Naive B cell (primary cell): Measurements from ENCODE around the gene ZNRF2. TPM values are rescaled to one million over a fixed set of nuclear protein-coding genes. Genes with fewer than 3 reads are reported as not detected.

Experiments used
- ATAC-seq, 2 donors: fragments of 150-1000 bp; cut with Tn5 transposase; 2 replicates each; pipeline ENCODE4 v1.10.0; 2021; ENCODE audit warnings: low read depth in 2 of 2, mild to moderate bottlenecking in 2 of 2, moderate library complexity in 2 of 2
- DNase-seq: peaks from one replicate; pipeline ENCODE4 v3.0.0; 2022
- H3K27ac Mint-ChIP-seq, 6 donors: one replicate each; pipeline ENCODE4 v1.8.0; 2020 to 2022; ENCODE audit warnings: mild to moderate bottlenecking in 6 of 6, mixed read lengths in 6 of 6, moderate library complexity in 5 of 6, inconsistent platforms in 2 of 6
- H3K27me3 Mint-ChIP-seq, 3 donors: one replicate each; pipeline ENCODE4 v1.8.0; 2021 to 2022; ENCODE audit warnings: mixed read lengths in 3 of 3, mild to moderate bottlenecking in 1 of 3
- H3K36me3 Mint-ChIP-seq, 2 donors: one replicate each; pipeline ENCODE4 v1.8.0; 2020 to 2022; ENCODE audit warnings: mixed read lengths in 2 of 2, inconsistent platforms in 1 of 2, mild to moderate bottlenecking in 1 of 2
- H3K4me1 Mint-ChIP-seq, 3 donors: one replicate each; pipeline ENCODE4 v1.8.0; 2020 to 2022; ENCODE audit warnings: mixed read lengths in 3 of 3, inconsistent platforms in 1 of 3, mild to moderate bottlenecking in 1 of 3, moderate library complexity in 1 of 3
- H3K4me3 Mint-ChIP-seq, 8 donors: one replicate each; pipeline ENCODE4 v1.8.0; 2020 to 2022; ENCODE audit warnings: mild to moderate bottlenecking in 8 of 8, mixed read lengths in 8 of 8, moderate library complexity in 8 of 8, inconsistent platforms in 2 of 8
- H3K9me3 Mint-ChIP-seq, 7 donors: one replicate each; pipeline ENCODE4 v1.8.0; 2020 to 2022; ENCODE audit warnings: mixed read lengths in 7 of 7, mild to moderate bottlenecking in 5 of 7, inconsistent platforms in 2 of 7, moderate library complexity in 1 of 7
- polyA plus RNA-seq, 6 donors: library from polyadenylated mRNA; unstranded; fragments of 300-500 nt; fragmentation: Illumina TruSeq; gene quantifications; one replicate each; pipeline ENCODE4 v1.2.3, GENCODE V29; 2021; ENCODE audit warnings: low read depth in 6 of 6

The ZNRF2 gene
- polyA plus RNA-seq, 6 donors from 2014 or later = 0.84 to 7.7 (median 2.8) TPM

DNA sequence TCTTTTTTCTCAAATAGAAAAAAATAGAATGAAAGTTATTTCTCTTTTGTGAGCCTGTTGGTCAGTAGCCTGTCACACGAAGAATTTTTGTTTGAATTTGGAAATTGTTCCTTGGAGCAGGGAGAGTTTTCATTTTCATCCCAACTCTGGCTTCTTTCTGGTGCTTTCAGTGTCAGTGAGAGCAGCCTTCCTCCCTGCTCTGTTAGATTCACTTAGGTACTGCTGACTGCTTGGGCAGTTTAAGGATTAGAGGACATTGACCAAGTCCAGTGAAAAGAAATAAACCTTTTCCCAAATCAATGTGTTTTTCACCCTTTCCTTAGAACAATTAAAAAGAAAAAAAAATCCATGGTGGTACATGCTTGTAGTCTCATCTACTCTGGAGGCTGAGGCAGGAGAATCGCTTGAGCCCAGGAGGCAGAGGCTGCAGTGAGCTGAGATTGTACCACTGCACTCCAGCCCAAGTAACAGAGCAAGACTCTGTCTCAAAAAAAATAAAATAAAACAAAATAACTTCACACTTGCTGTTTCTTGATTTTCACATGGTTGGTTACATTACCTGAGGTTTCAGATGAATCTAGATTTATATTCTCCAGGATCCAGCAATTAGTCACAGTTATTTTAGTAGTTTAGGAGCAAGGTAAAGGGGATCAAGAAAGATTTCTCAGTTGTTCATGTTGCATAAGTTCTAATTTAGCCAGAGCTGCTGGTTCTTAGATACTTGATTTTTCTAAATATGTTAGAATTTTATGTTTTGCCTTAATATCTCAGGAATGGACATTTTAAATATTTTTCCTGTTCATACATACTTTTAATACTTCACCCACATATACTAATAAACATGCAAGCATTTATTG lies 63.1 kb downstream of the ZNRF2 start:
- no peak for DNase-seq
- peaks cover 47 to 72% (median 62%) of the 10 kb centered on the region in 3 donors for H3K4me1 Mint-ChIP-seq
- peak overlapping the region in 3 of 8 donors; percentile 26 to 55 (median 42) for H3K4me3 Mint-ChIP-seq
- H3K27ac Mint-ChIP-seq = peak overlapping the region in 5 of 6 donors; percentile 36 to 67 (median 57)
- no peak for ATAC-seq
- no peaks in the 10 kb centered on the region for H3K36me3 Mint-ChIP-seq
- no peaks in the 10 kb centered on the region for H3K27me3 Mint-ChIP-seq
- H3K9me3 Mint-ChIP-seq = peaks cover 0 to 5% (median 0%) of the 10 kb centered on the region in 7 donors

DNA sequence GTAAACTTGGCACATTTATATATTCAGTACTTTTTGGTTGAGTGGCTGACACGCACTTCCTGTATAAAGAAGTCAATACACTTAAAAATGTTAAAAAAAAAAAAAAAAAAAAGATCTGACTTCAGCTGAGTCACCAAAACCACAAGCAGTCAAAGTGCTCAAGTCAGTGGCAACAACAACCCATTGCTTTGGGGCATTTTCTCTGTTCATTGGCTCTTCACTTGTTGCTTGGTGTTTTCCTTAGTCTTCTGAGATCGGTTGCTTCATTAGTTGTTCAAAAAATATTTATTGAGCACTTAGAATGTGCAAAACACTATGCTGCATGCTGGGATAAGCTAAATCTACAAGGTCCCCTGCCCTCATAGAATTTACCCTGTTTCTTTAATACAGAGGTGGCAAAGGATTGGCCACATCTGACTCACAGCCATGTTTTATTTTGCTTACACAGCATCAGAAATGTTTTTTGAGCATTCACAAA lies 63.7 kb downstream of the ZNRF2 start:
- H3K9me3 Mint-ChIP-seq = peaks cover 0 to 5% (median 0%) of the 10 kb centered on the region in 7 donors
- peak overlapping the region; percentile 3 to 57 (median 32) for H3K27ac Mint-ChIP-seq
- peak overlapping the region in 3 of 8 donors; percentile 26 to 55 (median 42) for H3K4me3 Mint-ChIP-seq
- H3K27me3 Mint-ChIP-seq = no peaks in the 10 kb centered on the region
- H3K36me3 Mint-ChIP-seq = no peaks in the 10 kb centered on the region
- ATAC-seq (peak; percentile 80 to 82), DNase-seq (peak; percentile 39)
- peaks cover 50 to 69% (median 59%) of the 10 kb centered on the region in 3 donors for H3K4me1 Mint-ChIP-seq

- Mint-ChIP-seq H3K4me1 (peaks cover 50 to 59% (median 57%) of the 10 kb centered on the region in 3 donors), H3K36me3 (no peaks in the 10 kb centered on the region), H3K27ac (no peak overlapping the region), H3K9me3 (peaks cover 0 to 1% (median 0%) of the 10 kb centered on the region in 7 donors), H3K27me3 (no peaks in the 10 kb centered on the region), H3K4me3 (no peak overlapping the region)
- DNase-seq (no peak), ATAC-seq (no peak)
Measured at GRCh38 chr7:30349170-30349569, 64.8 kb downstream of the ZNRF2 start.

DNA sequence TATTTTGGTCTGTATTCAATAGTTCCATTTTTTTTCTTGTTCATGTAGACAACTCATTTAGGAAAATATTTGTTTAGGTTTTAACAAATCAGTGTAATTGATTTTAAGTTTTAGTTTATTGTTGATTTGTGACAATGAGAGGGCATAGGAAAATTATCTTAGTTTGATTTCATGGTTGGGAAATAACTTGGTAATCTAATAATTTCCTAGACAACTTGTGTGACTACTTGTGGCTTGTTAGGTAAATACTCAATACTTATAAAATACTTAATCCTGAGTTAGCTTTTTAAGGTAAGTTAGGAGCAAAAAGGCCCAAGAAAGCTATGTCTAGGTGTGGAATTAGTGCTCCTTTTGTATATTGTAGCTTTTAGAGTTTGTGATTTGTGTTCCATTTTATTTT lies 65.4 kb downstream of the ZNRF2 start:
- Mint-ChIP-seq H3K36me3 (no peaks in the 10 kb centered on the region), H3K9me3 (peaks cover 0 to 1% (median 0%) of the 10 kb centered on the region in 7 donors), H3K4me1 (peaks cover 44 to 52% (median 51%) of the 10 kb centered on the region in 3 donors), H3K27me3 (no peaks in the 10 kb centered on the region), H3K27ac (no peak overlapping the region), H3K4me3 (no peak overlapping the region)
- no peak for ATAC-seq
- no peak for DNase-seq

- peaks cover 32 to 41% (median 37%) of the 10 kb centered on the region in 3 donors for H3K4me1 Mint-ChIP-seq
- no peaks in the 10 kb centered on the region for H3K36me3 Mint-ChIP-seq
- no peak overlapping the region for H3K27ac Mint-ChIP-seq
- no peak for DNase-seq
- no peak overlapping the region for H3K4me3 Mint-ChIP-seq
- no peaks in the 10 kb centered on the region for H3K27me3 Mint-ChIP-seq
- ATAC-seq = no peak
- peaks cover 0 to 1% (median 0%) of the 10 kb centered on the region in 7 donors for H3K9me3 Mint-ChIP-seq
Measured at GRCh38 chr7:30351286-30351685, 66.9 kb downstream of the ZNRF2 start.

GRCh38 chr7:30351724-30352123 lies 67.3 kb downstream of the ZNRF2 start:
- peak overlapping the region in 1 of 6 donors; percentile 0 for H3K27ac Mint-ChIP-seq
- no peaks in the 10 kb centered on the region for H3K36me3 Mint-ChIP-seq
- H3K4me1 Mint-ChIP-seq = peaks cover 28 to 37% (median 33%) of the 10 kb centered on the region in 3 donors
- H3K4me3 Mint-ChIP-seq = no peak overlapping the region
- H3K27me3 Mint-ChIP-seq = no peaks in the 10 kb centered on the region
- H3K9me3 Mint-ChIP-seq = peaks cover 0 to 1% (median 0%) of the 10 kb centered on the region in 7 donors
- no peak for ATAC-seq
- no peak for DNase-seq

DNA sequence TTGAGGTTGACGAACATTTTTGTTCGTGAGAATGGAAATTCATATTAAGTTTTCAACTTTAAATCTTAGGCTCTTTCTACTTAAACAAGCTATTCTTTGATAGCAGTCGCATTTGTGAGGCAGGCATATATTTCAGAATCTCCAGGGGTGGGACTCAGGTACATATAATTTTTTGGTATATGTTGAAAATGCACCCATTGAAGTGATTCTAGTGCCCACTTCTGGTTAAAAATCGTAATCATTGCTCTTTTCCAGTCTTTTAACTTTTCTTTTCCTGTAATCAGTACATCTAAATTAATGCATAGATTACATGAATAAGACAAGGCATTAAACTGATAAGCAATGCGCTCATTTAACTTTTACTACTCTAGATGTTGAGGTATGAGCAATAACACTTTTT lies 67.8 kb downstream of the ZNRF2 start:
- no peak overlapping the region for H3K4me3 Mint-ChIP-seq
- DNase-seq (no peak), ATAC-seq (no peak)
- no peaks in the 10 kb centered on the region for H3K9me3 Mint-ChIP-seq
- H3K27me3 Mint-ChIP-seq = no peaks in the 10 kb centered on the region
- peaks cover 2 to 3% of the 10 kb centered on the region in 2 donors for H3K36me3 Mint-ChIP-seq
- peaks cover 23 to 33% (median 29%) of the 10 kb centered on the region in 3 donors for H3K4me1 Mint-ChIP-seq
- H3K27ac Mint-ChIP-seq = peak overlapping the region in 1 of 6 donors; percentile 58

- Mint-ChIP-seq H3K36me3 (peaks cover 8 to 10% of the 10 kb centered on the region in 2 donors), H3K4me3 (no peak overlapping the region), H3K27me3 (no peaks in the 10 kb centered on the region), H3K9me3 (no peaks in the 10 kb centered on the region), H3K27ac (no peak overlapping the region), H3K4me1 (peaks cover 11 to 19% (median 15%) of the 10 kb centered on the region in 3 donors)
- DNase-seq (no peak), ATAC-seq (no peak)
Measured at GRCh38 chr7:30353532-30353931, 69.1 kb downstream of the ZNRF2 start.

GRCh38 chr7:30353932-30354607 lies 69.7 kb downstream of the ZNRF2 start:
- Mint-ChIP-seq H3K4me3 (no peak overlapping the region), H3K27me3 (no peaks in the 10 kb centered on the region), H3K27ac (no peak overlapping the region), H3K9me3 (no peaks in the 10 kb centered on the region), H3K4me1 (peaks cover 10 to 17% (median 15%) of the 10 kb centered on the region in 3 donors), H3K36me3 (peaks cover 8 to 14% of the 10 kb centered on the region in 2 donors)
- DNase-seq = no peak
- no peak for ATAC-seq

GRCh38 chr7:30354791-30355190 lies 70.4 kb downstream of the ZNRF2 start:
- ATAC-seq (no peak), DNase-seq (no peak)
- peaks cover 10 to 15% (median 15%) of the 10 kb centered on the region in 3 donors for H3K4me1 Mint-ChIP-seq
- H3K9me3 Mint-ChIP-seq = no peaks in the 10 kb centered on the region
- H3K27me3 Mint-ChIP-seq = no peaks in the 10 kb centered on the region
- peaks cover 8 to 14% of the 10 kb centered on the region in 2 donors for H3K36me3 Mint-ChIP-seq
- no peak overlapping the region for H3K27ac Mint-ChIP-seq
- no peak overlapping the region for H3K4me3 Mint-ChIP-seq

- H3K27ac Mint-ChIP-seq = no peak overlapping the region
- peaks cover 8 to 14% of the 10 kb centered on the region in 2 donors for H3K36me3 Mint-ChIP-seq
- no peak overlapping the region for H3K4me3 Mint-ChIP-seq
- H3K27me3 Mint-ChIP-seq = no peaks in the 10 kb centered on the region
- peaks cover 6 to 28% (median 9%) of the 10 kb centered on the region in 3 donors for H3K4me1 Mint-ChIP-seq
- DNase-seq (no peak), ATAC-seq (no peak)
- no peaks in the 10 kb centered on the region for H3K9me3 Mint-ChIP-seq
Measured at GRCh38 chr7:30359957-30360356, 75.6 kb downstream of the ZNRF2 start.

GRCh38 chr7:30363778-30364563 lies 79.6 kb downstream of the ZNRF2 start:
- no peaks in the 10 kb centered on the region for H3K9me3 Mint-ChIP-seq

DNA sequence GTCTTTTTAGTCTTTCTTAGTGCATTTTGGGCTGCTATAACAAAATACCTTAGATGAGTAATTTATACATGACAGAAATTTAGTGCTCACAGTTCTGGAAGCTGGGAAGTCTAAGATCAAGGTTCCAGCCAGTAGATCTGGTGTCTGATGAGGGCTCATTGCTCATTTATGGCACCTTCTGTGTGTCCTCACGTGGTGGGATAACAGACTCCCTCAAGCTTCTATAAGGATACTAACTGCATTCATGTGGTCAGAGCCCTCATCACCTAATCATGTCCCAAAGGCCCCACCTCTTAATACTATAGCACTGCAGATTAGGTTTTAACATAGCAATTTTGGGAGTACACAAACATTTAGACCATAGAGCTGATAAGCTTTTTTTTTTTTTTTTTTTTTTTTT lies 80.4 kb downstream of the ZNRF2 start:
- no peak for ATAC-seq
- H3K4me1 Mint-ChIP-seq = peaks cover 6 to 28% (median 9%) of the 10 kb centered on the region in 3 donors

More at GRCh38 chr7:30363778-30364563, 79.6 kb downstream of the ZNRF2 start:
- Mint-ChIP-seq H3K36me3 (peaks cover 0 to under 1% of the 10 kb centered on the region in 2 donors), H3K4me3 (peak overlapping the region in 2 of 8 donors; percentile 18 to 26), H3K27me3 (no peaks in the 10 kb centered on the region), H3K27ac (peak overlapping the region in 4 of 6 donors; percentile 3 to 37 (median 19)), H3K4me1 (peaks cover 6 to 28% (median 9%) of the 10 kb centered on the region in 3 donors)
- ATAC-seq (peak in 1 of 2 donors; percentile 25), DNase-seq (no peak)

More for the DNA sequence above, 80.4 kb downstream of the ZNRF2 start:
- peak overlapping the region in 2 of 6 donors; percentile 47 to 49 for H3K27ac Mint-ChIP-seq
- peak overlapping the region in 1 of 8 donors; percentile 18 for H3K4me3 Mint-ChIP-seq
- no peak for DNase-seq
- H3K9me3 Mint-ChIP-seq = no peaks in the 10 kb centered on the region
- no peaks in the 10 kb centered on the region for H3K36me3 Mint-ChIP-seq
- no peaks in the 10 kb centered on the region for H3K27me3 Mint-ChIP-seq
